Upper lobe of left lung (tissue), 4 donors: Measurements from ENCODE around the gene UNC45B.

Experiments used
- EP300 ChIP-seq, 4 donors: sonication (generic); formaldehyde crosslinking; IDR thresholded peaks; one replicate each; pipeline ENCODE4 v1.5.1; 2017; ENCODE audit warnings: antibody characterized with exemption in 4 of 4, control low read depth in 2 of 4
- POLR2A ChIP-seq, 4 donors: fragments of 450-650 bp; IDR thresholded peaks; one replicate each; pipeline ENCODE4 v1.5.1; 2016 to 2017; ENCODE audit warnings: antibody characterized with exemption in 4 of 4, mild to moderate bottlenecking in 2 of 4
- POLR2AphosphoS5 ChIP-seq, 2 donors: sonication (generic); formaldehyde crosslinking; IDR thresholded peaks; one replicate each; pipeline ENCODE4 v1.5.1; 2017; ENCODE audit warnings: antibody characterized with exemption in 2 of 2
- TF ChIP-seq, protein P1 (sequence below), 6 experiments: fragments of 450-650 bp in 4 of 6; fragments of 200-600 bp in 2 of 6; sonication (generic) in 2 of 6; IDR thresholded peaks; one replicate each; pipeline ENCODE4 v1.5.1; 2016 to 2019; ENCODE audit warnings: antibody characterized with exemption in 6 of 6

DNA sequence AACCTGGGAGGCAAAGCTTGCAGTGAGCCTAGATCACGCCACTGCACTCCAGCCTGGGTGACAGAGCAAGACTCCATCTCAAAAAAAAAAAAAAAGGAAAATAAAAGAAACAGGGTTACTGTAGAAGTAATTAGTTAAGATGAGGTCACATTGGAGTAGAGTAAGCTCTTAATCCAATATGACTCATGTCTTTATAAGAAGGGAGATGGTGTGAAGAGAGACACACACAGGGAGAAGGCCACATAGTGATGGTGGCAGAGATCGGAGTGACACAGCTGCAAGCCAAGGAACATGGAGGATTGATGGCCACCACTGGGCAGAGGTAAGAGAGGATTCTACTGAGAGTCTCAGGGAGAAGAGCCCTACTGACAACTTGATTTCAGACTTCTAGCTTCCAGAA lies 79.9 kb downstream of the UNC45B start:
- TF ChIP-seq, protein P1, sequence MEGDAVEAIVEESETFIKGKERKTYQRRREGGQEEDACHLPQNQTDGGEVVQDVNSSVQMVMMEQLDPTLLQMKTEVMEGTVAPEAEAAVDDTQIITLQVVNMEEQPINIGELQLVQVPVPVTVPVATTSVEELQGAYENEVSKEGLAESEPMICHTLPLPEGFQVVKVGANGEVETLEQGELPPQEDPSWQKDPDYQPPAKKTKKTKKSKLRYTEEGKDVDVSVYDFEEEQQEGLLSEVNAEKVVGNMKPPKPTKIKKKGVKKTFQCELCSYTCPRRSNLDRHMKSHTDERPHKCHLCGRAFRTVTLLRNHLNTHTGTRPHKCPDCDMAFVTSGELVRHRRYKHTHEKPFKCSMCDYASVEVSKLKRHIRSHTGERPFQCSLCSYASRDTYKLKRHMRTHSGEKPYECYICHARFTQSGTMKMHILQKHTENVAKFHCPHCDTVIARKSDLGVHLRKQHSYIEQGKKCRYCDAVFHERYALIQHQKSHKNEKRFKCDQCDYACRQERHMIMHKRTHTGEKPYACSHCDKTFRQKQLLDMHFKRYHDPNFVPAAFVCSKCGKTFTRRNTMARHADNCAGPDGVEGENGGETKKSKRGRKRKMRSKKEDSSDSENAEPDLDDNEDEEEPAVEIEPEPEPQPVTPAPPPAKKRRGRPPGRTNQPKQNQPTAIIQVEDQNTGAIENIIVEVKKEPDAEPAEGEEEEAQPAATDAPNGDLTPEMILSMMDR (IDR thresholded peaks at IDR 0.05): no peak
- no peak for TF ChIP-seq POLR2AphosphoS5 (IDR thresholded peaks at IDR 0.05)
- TF ChIP-seq POLR2A (IDR thresholded peaks at IDR 0.05): no peak
- no peak for TF ChIP-seq EP300 (IDR thresholded peaks at IDR 0.05)
